Mononuclear cell (primary cell): ENCODE measurements around the gene ATP6V1C2. TPM values are rescaled to one million over a fixed set of nuclear protein-coding genes. Genes with fewer than 3 reads are reported as not detected.
"Not testable (repeated sequence)": the region's sequence is repeated elsewhere in the genome, so short reads cannot be mapped to it uniquely, and the experiment has no call there.

Experiments used
- H3K27me3 ChIP-seq: 2 replicates; pipeline ENCODE4 v1.6.0; 2011; ENCODE audit warnings: low read length, control low read depth; ENCODE audit not compliant: insufficient read depth
- H3K4me1 ChIP-seq: 2 replicates; pipeline ENCODE4 v1.5.1; 2011; ENCODE audit warnings: mild to moderate bottlenecking, low read length, control low read depth; ENCODE audit not compliant: insufficient read depth
- H3K4me3 ChIP-seq: 2 replicates; pipeline ENCODE4 v1.5.1; 2011; ENCODE audit warnings: mild to moderate bottlenecking, low read length, moderate library complexity
- H3K9me3 ChIP-seq: 2 replicates; pipeline ENCODE4 v1.5.1; 2011; ENCODE audit warnings: low read depth, mild to moderate bottlenecking, control low read depth, low read length
- total RNA-seq: library from RNA; depleted of rRNA; stranded (reverse); fragments of >200 nt; gene quantifications from one replicate; pipeline ENCODE4 v1.2.3, GENCODE V29; 2012

ATP6V1C2 gene
- total RNA-seq, 1 donor: not detected

DNA sequence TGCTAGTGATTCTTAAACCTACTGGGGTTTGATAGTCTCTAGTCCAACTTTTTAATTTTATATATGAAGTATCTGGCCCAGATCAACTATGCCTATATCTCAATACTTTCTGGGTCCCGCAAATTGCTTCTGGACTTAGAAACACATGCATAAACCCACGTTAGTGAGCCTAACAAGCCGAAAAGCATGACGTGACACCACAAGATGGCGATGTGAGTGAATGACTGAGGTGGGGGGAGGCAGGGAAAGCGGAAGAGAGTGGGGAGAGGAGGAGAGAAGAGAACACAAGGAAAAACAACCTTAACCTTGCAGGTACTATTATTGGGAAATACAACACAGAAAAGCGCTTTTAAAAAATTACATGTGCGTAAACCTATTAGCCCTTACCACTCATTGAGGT is 77.4 kb downstream of the ATP6V1C2 start:
- Histone ChIP-seq H3K27me3 (no peaks in the 10 kb centered on the region), H3K4me1 (peaks cover 3% of the 10 kb centered on the region), H3K4me3 (no peak overlapping the region), H3K9me3 (no peaks in the 10 kb centered on the region)

DNA sequence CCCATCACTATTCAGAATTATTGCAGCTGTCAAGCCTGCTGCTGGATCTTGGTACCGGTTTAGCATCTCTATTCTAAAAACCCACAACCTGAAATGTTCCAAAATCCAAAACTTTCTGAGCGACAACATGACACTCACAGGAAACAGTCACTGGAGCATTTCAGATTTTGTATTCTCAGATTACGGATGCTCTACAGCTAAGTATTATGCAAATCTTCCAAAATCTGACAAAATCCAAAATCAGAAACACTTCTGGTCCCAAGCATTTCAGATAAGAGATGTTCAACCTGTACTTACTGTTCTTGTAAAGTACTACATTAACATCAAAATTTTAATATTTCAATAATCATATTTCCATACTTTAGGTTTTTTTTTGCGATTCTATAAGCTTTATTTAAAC is 78.7 kb downstream of the ATP6V1C2 start:
- Histone ChIP-seq H3K9me3 (no peaks in the 10 kb centered on the region), H3K4me3 (no peak overlapping the region), H3K4me1 (peaks cover 3% of the 10 kb centered on the region), H3K27me3 (no peaks in the 10 kb centered on the region)

DNA sequence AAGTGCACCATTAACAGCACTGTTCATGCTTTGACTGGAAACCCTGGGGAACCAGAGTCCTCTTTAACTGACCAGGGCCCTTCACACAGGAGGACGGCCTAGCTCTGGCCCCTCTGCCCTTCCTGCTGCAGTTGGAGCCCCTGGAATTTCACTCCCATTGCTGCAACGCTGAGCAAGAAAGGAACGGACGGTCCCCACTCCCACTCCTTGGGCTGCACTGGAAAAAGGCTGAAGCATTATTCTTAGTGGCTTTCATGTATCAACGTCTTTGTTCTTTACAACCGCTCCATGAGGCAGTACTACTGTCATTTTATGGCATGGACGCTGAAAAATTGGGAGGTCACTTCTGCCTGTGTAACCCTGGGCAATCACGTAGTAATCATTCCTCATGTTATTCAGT is 81.2 kb downstream of the ATP6V1C2 start:
- Histone ChIP-seq H3K4me1 (peaks cover 3% of the 10 kb centered on the region), H3K9me3 (no peaks in the 10 kb centered on the region), H3K27me3 (no peaks in the 10 kb centered on the region), H3K4me3 (no peak overlapping the region)

DNA sequence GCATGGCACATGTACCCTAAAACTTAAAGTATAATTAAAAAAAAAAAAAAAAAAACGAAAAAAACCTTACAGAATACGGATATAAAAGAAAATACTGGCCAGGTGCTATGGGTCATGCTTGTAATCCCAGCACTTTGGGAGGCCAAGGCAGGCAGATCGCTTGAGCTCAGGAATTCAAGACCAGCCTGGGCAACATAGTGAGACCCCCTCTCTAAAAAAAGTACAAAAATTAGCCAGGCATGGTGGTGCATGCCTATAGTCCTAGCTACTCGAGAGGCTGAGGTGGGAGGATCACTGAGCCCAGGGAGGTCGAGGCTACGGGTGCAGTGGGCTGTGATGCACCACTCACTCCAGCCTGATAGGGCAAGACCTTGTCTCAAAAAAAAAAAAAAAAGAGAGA is 84.6 kb downstream of the ATP6V1C2 start:
- H3K4me1 ChIP-seq: peaks cover 25% of the 10 kb centered on the region
- not testable (repeated sequence) for H3K9me3 ChIP-seq, H3K27me3 ChIP-seq, H3K4me3 ChIP-seq

DNA sequence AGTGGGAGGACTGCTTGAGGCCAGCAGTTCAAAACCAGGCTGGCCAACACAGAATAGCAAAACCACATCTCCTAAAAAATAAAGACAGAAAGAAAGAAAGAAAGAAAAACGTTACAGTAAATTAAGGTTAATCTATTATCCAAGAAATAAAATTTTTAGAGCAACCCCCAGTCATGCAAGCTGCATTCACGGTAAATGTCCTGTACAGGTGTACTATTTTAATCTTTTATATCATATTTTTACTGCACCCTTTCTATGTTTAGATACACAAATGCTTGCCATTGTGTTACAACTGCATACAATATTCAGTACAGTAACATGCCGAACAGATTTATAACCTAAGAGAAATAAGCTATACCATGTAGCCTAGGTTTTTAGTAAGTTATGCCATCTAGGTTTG is 85.1 kb downstream of the ATP6V1C2 start:
- H3K4me3 ChIP-seq: no peak overlapping the region
- H3K27me3 ChIP-seq: no peaks in the 10 kb centered on the region
- H3K4me1 ChIP-seq: peaks cover 31% of the 10 kb centered on the region
- no peaks in the 10 kb centered on the region for H3K9me3 ChIP-seq

DNA sequence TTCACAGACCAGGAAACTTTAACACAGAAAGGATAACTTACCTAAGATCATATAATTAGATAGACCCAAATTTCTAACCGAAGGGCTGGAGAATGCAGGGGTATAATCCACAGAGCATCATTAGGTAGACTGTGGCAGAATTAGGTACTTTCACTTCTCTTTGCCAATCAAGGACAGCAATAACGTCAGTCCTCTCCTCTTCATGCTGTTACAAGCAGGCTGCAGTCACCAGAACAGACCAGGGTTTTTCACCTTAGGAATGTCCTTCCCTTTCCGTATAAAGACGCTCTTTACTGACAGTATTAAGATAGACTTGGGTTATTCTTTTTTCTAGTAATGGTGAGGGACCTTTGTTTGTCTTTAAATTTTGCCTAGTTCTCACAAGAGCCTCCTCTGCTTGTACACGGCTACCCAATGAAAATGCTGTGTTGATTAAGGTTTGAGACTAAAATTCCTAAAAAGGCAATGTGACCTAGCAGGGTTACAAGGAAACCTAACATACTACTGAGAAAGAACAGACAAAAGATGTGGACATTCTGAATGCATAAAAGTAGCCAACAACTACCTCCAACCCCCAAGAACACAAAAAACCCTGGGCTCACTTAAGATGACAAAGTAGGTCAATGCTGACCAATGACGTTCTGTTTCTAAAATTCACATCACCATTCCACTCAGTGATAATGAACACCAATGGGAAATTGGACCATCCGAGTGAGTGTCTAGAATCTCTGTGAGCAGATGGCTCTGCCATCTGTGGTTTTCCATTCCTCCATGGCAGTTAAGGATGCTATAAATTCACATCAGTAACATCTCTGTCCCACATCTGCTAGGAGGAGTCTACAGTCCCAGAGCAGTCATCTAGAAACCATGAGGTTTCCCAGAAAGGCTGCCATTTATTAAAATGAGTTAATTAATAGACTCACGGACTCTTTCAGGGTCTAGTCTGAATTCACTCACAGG is 89.1 kb downstream of the ATP6V1C2 start:
- Histone ChIP-seq H3K27me3 (no peaks in the 10 kb centered on the region), H3K4me3 (peak overlapping the region; percentile 85), H3K9me3 (no peaks in the 10 kb centered on the region), H3K4me1 (peaks cover 34% of the 10 kb centered on the region)

DNA sequence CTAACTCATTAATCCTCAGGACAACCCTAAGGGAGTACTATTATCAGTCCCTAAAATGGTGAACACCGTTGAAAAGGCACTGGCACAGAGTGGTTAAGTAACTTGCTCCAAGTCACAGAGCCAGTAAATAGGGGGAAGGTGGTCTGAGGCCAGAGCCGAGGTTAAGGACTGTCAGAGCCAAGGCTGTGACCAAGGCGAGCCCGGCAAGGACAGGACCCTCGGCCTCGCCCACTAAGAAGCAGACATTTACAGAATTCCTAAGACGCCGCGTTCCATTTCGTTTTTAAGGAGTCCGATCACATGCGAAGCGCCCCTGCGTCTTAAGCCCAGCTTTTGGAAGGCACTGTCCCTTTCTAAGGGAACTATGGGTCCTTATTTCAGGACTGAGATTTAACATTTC is 90.1 kb downstream of the ATP6V1C2 start:
- Histone ChIP-seq H3K4me1 (peaks cover 34% of the 10 kb centered on the region), H3K4me3 (peak overlapping the region; percentile 85), H3K9me3 (no peaks in the 10 kb centered on the region), H3K27me3 (no peaks in the 10 kb centered on the region)

DNA sequence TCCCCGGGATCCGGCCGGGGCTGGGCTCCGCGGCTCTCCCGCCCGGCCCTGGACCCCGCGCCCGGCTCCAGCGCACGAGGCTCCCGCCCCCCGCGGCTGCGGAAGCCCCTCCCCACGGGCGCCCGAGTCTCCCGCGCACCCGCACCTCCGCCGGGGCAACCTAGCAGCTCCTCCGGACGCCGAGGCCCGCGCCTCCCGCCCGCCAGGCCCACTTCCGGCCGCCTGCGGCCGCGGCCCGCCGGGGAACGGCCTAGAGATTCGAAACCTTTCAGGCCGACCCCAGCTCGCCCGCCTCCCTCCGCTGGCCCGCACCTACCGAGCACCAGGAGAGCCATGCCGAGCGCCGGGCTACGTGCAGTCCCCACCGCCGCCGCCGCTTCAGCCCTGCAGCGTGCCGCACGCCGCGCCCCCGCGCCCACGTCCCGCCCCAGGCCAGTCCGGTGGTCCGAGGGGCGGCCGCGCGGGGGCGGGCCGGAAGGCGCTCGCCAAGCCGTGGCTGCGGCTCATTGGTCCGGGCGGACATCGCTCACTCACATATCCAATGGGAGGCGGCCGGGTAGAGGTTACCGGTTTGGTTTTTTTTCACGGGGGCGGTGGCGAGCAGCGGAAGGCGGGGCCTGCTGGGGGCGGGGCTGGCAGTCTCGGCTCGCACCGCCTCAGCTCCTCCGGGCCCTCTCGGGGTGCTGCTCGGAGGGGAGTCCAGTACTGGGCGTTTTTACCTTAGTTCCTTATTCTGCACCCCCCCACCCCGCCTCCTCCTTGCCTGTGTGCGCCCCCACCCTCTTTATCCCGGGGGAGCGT is 91.1 kb downstream of the ATP6V1C2 start, which contains the start of gene PDIA6:
TSS of gene PDIA6 (minus strand) at position 424 of the 801 bp plus-strand sequence. CDS start at position 335, 89 bp downstream.
- no peaks in the 10 kb centered on the region for H3K9me3 ChIP-seq
- H3K4me1 ChIP-seq: peaks cover 34% of the 10 kb centered on the region
- peak within 1 kb of the TSS; percentile 85 for H3K4me3 ChIP-seq
- no peaks in the 10 kb centered on the region for H3K27me3 ChIP-seq

DNA sequence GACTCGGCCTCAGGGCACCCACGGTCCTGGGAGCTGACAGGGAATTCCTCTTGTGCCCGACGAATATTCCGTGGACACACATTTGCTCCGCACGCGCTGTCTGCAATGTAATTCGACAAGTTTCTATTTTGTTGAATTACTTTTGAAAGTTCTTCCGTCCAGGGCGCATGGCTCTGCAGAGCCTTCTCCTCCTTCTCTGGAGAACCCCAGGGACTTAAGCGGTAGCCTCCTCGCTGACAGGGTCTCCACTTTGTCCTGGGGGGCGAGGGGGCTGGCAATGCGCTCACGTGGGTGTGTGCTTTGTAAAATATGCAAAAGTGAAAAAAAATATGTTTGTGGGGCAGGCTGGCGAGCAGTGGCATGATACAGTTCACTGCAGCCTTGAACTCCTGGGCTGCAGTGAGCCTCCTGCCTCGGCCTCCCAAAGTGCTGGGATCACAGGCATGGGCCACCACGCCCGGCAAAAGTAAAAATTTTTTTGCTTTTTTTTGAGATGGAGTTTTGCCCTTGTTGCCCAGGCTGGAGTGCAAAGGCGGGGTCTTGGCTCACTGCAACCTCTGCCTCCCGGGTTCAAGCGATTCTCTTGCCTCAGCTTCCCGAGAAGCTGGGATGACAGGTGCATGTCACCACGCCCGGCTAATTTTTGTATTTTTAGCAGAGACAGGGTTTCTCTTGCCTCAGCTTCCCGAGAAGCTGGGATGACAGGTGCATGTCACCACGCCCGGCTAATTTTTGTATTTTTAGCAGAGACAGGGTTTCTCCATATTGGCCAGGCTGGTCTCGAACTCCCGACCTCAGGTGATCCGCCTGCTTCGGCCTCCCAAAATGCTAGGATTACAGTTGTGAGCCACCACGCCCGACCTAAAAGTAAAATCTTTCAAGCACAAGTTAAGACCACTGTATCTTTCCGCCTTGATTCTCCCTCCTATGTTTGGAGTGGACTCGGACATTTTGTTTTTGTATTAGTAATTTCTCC is 92.0 kb downstream of the ATP6V1C2 start:
- H3K9me3 ChIP-seq, H3K27me3 ChIP-seq: not testable (repeated sequence)
- Histone ChIP-seq H3K4me3 (peak overlapping the region; percentile 85), H3K4me1 (peaks cover 31% of the 10 kb centered on the region)

DNA sequence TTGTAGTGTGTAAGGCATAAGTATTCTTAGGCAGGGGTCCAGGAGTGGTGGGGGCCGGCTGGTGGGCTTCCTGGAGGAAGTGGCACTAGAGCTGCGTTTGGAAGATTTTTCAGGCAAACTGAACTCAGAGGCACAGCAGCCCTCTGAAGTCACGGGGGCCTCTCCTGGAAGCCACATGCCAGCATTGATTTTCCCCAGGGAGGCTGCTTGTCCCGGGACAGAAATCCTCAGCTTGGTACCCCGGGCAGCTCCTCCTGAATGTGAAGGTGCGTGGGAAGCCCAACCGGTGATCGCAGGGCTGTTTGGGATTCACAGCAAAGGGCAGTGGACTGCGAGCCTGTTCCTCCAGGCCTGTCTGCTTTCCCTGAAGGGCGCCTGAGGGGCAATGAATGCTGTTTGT is 92.7 kb downstream of the ATP6V1C2 start:
- Histone ChIP-seq H3K4me3 (no peak overlapping the region), H3K27me3 (no peaks in the 10 kb centered on the region), H3K9me3 (no peaks in the 10 kb centered on the region), H3K4me1 (peaks cover 26% of the 10 kb centered on the region)

DNA sequence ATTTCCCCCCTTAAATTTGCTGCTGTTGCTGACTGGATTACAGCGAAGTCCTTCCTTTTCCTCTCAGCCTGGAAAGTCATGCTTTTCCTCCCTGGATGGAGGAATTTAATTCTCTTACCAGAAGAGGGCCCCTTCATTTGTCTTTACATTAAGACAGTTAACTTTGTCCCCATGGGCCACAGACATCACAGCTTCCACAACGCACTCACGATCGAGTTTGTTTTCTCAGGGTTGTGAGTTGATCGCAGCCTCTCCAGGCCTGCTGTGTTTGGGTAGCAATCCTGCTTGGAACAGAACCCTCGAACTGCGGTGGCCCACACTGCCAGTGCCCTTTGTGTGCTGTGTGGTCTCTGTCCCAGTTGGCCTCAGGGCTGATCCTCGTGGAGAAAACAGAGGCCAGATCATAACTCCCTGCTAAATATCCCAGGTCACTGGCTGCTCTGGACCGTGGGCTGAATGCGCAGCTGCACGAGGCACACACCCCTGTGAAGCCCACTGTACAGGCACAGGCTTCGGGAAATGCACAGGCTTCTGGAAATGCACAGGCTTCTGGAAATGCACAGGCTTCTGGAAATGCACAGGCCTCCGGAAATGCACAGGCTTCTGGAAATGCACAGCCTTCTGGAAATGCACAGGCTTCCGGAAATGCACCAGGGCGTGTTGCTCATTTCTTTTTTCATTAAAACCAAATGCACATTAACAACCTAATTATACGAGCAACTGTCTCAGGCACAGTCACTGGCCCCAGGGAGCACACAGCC is 93.3 kb downstream of the ATP6V1C2 start:
- Histone ChIP-seq H3K9me3 (no peaks in the 10 kb centered on the region), H3K27me3 (no peaks in the 10 kb centered on the region), H3K4me1 (peaks cover 20% of the 10 kb centered on the region), H3K4me3 (no peak overlapping the region)

DNA sequence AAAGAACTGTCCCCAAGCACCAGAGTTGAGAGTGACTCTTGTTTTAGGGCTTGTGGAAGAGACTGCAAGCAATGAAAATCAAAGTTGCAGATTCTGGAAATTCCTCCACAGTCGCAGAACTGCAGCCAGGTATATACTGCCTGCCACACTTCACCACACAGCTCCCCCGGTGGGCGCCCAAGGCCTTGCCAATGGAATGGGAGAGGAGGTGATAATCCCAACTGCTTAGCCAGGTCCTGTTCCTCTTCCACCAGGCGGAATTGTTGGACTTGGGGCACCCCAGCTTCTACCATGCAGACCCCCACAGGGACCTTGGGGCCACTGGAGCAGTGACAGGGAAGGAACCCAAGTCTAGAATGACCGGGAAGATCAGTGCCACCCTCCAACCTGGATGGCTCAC is 96.0 kb downstream of the ATP6V1C2 start:
- no peaks in the 10 kb centered on the region for H3K9me3 ChIP-seq
- H3K4me1 ChIP-seq: peaks cover 13% of the 10 kb centered on the region
- H3K4me3 ChIP-seq: no peak overlapping the region
- no peaks in the 10 kb centered on the region for H3K27me3 ChIP-seq

DNA sequence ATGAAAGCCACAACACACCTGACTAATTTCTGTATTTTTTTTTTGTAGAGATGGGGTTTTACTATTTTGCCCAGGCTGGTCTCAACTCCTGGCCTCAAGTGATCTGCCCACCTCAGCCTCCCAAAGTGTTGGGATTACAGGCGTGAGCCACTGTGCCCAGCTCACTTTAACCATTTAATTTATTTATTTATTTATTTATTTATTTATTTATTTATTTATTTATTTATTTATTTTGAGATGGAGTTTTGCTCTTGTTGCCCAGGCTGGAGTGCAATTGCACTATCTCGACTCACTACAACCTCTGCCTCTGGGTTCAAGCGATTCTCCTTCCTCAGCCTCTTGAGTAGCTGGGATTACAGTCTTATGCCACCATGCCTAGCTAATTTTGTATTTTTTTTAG is 96.9 kb downstream of the ATP6V1C2 start:
- not testable (repeated sequence) for H3K4me3 ChIP-seq, H3K9me3 ChIP-seq, H3K27me3 ChIP-seq
- peaks cover 10% of the 10 kb centered on the region for H3K4me1 ChIP-seq

DNA sequence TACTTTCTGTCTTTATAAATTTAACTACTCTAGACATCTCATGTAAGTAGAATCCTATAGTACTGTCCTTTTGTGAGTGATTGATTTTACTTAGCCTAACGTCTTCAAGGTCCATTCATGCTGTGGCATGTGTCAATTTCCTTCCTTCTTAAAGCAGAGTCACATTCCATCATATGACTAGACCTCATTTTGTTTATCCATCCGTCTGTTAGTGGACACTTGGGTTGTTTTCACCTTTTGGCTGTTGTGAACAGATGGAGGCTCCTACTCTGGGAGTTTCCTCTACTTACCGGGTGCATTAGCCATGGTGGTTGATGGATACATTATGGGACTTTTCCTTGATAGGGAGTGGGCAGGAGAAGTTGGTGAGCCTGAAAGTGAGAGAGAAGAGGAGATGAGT is 97.6 kb downstream of the ATP6V1C2 start:
- no peaks in the 10 kb centered on the region for H3K9me3 ChIP-seq

More for the DNA sequence above, 97.6 kb downstream of the ATP6V1C2 start:
- Histone ChIP-seq H3K27me3 (no peaks in the 10 kb centered on the region), H3K4me1 (peaks cover 10% of the 10 kb centered on the region), H3K4me3 (no peak overlapping the region)
